H1 (cell line): ENCODE measurements around the gene HSD3B1. TPM values are rescaled to one million over a fixed set of nuclear protein-coding genes. Genes with fewer than 3 reads are reported as not detected.

Experiments used
- CHD7 ChIP-seq: fragments of 300-600 bp; sonication (generic); IDR thresholded peaks from 2 replicates; pipeline ENCODE4 v1.7.1; 2012; ENCODE audit warnings: low read length, moderate library complexity, mild to moderate bottlenecking, inconsistent platforms; ENCODE audit not compliant: insufficient replicate concordance
- TCF12 ChIP-seq: IDR thresholded peaks from 2 replicates; pipeline ENCODE4 v1.6.1; 2011; ENCODE audit warnings: low read depth, mild to moderate bottlenecking, low read length
- polyA plus RNA-seq, 7 experiments: library from polyadenylated mRNA; depleted of rRNA in 3 of 7; stranded (reverse) in 5 of 7; unstranded in 2 of 7; fragments of >200 nt in 5 of 7; fragments of 200-250 nt in 2 of 7; gene quantifications; 1 replicate in 5 of 7; 2 replicates in 1 of 7; 4 replicates in 1 of 7; pipeline versions ENCODE4 v1.2.1 to v1.2.3, GENCODE V29; 2011 to 2013; ENCODE audit warnings: missing spikeins in 2 of 7, mixed read lengths in 2 of 7
- total RNA-seq: library from RNA; stranded (reverse); fragmentation: NEBNext Ultra II Directional; extraction: Animal tissue kit (Norgen Biotek cat#: 25700); gene quantifications from 2 replicates; pipeline ENCODE4 v1.2.1, GENCODE V29; 2021

HSD3B1 gene
- total and polyA plus RNA-seq, 2 of the 8 experiments (the other 6 are each of a cell fraction or from before 2014, with no cell fraction given): not detected

- no peak for TF ChIP-seq CHD7
- no peak for TF ChIP-seq TCF12
Observed at GRCh38 chr1:119547306-119547705, 40.3 kb downstream of the HSD3B1 start (continued).
